ENCODE results near the gene SH3BGRL2.
"Not testable (repeated sequence)": the region's sequence is repeated elsewhere in the genome, so short reads cannot be mapped to it uniquely, and the experiment has no call there.

SH3BGRL2 gene

GRCh38 chr6:79617518-79617941 is 13.6 kb upstream of the SH3BGRL2 start:
- in situ Hi-C loops (cut with HindIII; ENCODE audit: low pct_ligation_motif_present, low sequenced_read_pairs) = no loop called here
- no peak for TF ChIP-seq CTCF (IDR thresholded peaks at IDR 0.05; ENCODE audit: low read depth, low read length, missing control alignments)
- H3K4me3 ChIP-seq (ENCODE audit: low read depth, low read length) = no peak overlapping the region
- H3K27me3 ChIP-seq (replicated peaks) = no peaks in the 10 kb centered on the region
- H3K36me3 ChIP-seq (replicated peaks) = no peaks in the 10 kb centered on the region
- no peak overlapping the region for H3K27ac ChIP-seq
- DNase-seq = no peak

- DNase-seq; H3K36me3 ChIP-seq (replicated peaks); in situ Hi-C loops (cut with HindIII; ENCODE audit: low pct_ligation_motif_present, low sequenced_read_pairs); H3K27ac ChIP-seq; H3K4me3 ChIP-seq (ENCODE audit: low read depth, low read length); H3K27me3 ChIP-seq (replicated peaks): not testable (repeated sequence)
These were observed 12.7 kb upstream of the SH3BGRL2 start for GRCh38 chr6:79618425-79618824.

GRCh38 chr6:79621579-79621978 is 9.6 kb upstream of the SH3BGRL2 start:
- H3K27ac ChIP-seq = no peak overlapping the region
- no peaks in the 10 kb centered on the region for H3K27me3 ChIP-seq (replicated peaks)
- in situ Hi-C loops (cut with HindIII; ENCODE audit: low pct_ligation_motif_present, low sequenced_read_pairs) = no loop called here
- H3K36me3 ChIP-seq (replicated peaks) = no peaks in the 10 kb centered on the region
- no peak for TF ChIP-seq CTCF (IDR thresholded peaks at IDR 0.05; ENCODE audit: low read depth, low read length, missing control alignments)
- no peak overlapping the region for H3K4me3 ChIP-seq (ENCODE audit: low read depth, low read length)
- DNase-seq = no peak

GRCh38 chr6:79622364-79622763 is 8.8 kb upstream of the SH3BGRL2 start:
- in situ Hi-C loops (cut with HindIII; ENCODE audit: low pct_ligation_motif_present, low sequenced_read_pairs) = no loop called here
- Histone ChIP-seq H3K27me3 (replicated peaks) (no peaks in the 10 kb centered on the region), H3K27ac (no peak overlapping the region), H3K4me3 (ENCODE audit: low read depth, low read length) (no peak overlapping the region), H3K36me3 (replicated peaks) (no peaks in the 10 kb centered on the region)
- DNase-seq = no peak
- no peak for TF ChIP-seq CTCF (IDR thresholded peaks at IDR 0.05; ENCODE audit: low read depth, low read length, missing control alignments)

- Histone ChIP-seq H3K27me3 (replicated peaks) (no peaks in the 10 kb centered on the region), H3K36me3 (replicated peaks) (no peaks in the 10 kb centered on the region), H3K4me3 (ENCODE audit: low read depth, low read length) (no peak overlapping the region), H3K27ac (no peak overlapping the region)
- no peak for TF ChIP-seq CTCF (IDR thresholded peaks at IDR 0.05; ENCODE audit: low read depth, low read length, missing control alignments)
- in situ Hi-C loops (cut with HindIII; ENCODE audit: low pct_ligation_motif_present, low sequenced_read_pairs) = no loop called here
- DNase-seq = no peak
These were observed 8.0 kb upstream of the SH3BGRL2 start for GRCh38 chr6:79623106-79623505.

GRCh38 chr6:79625746-79626145 is 5.4 kb upstream of the SH3BGRL2 start:
- in situ Hi-C loops (cut with HindIII; ENCODE audit: low pct_ligation_motif_present, low sequenced_read_pairs) = no loop called here
- H3K4me3 ChIP-seq (ENCODE audit: low read depth, low read length) = no peak overlapping the region
- DNase-seq = no peak
- no peak for TF ChIP-seq CTCF (IDR thresholded peaks at IDR 0.05; ENCODE audit: low read depth, low read length, missing control alignments)
- H3K36me3 ChIP-seq (replicated peaks) = no peaks in the 10 kb centered on the region
- H3K27me3 ChIP-seq (replicated peaks) = no peaks in the 10 kb centered on the region
- H3K27ac ChIP-seq = no peak overlapping the region
